M059J (cell line): Measurements from ENCODE around the gene ACOXL. TPM values are rescaled to one million over a fixed set of nuclear protein-coding genes. Genes with fewer than 3 reads are reported as not detected.
A peak's percentile ranks its signal among the peaks of the same experiment; 100 is the strongest.

ENCODE experiments used
- DNase-seq: peaks from one replicate; pipeline ENCODE4 v3.0.0-alpha.2; 2012; ENCODE audit warnings: low read depth
- total RNA-seq: library from RNA; depleted of rRNA; stranded (reverse); fragments of >200 nt; shearing (Covaris generic); gene quantifications from 2 replicates; pipeline ENCODE4 v1.2.3, GENCODE V29; 2014

Gene ACOXL
- total RNA-seq, 1 experiment from 2014 or later: not detected

DNA sequence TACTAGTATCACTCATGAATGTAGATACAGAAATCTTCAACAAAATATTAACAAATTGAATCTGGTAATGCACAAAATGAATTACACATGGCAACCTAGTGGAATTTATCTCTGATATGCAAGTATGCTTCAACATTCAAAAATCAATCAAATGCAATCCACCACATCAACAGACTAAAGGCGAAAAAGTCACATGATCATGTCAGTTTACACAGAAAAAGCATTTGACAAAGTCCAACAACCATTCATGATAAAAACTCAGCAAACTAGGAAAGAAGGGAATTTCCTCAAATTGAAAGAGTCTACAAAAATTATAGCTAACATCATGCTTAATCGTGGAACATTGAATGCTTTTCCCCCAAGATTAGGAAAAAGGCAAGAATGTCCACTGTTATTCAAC, 237.8 kb downstream of the ACOXL start:
- no peak for DNase-seq

DNA sequence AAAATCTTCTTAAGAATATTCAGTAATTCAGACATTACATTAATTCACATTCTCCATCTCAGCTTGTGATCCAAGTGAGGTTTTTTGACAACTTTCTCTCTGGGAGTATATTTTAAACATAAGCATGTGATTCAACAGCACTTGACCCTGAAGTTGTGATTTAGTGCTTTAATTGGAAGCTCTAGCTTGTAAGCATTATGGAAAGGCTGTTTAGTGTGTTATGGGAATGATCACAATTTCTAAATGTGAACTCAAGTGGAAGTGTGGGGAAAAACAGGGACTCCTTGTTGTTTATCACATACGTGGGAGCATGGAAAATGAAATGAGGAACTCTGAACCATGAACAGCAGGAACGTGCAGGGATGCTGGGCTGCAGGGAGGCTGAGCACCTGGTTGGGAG, 239.4 kb downstream of the ACOXL start:
- DNase-seq: no peak

DNA sequence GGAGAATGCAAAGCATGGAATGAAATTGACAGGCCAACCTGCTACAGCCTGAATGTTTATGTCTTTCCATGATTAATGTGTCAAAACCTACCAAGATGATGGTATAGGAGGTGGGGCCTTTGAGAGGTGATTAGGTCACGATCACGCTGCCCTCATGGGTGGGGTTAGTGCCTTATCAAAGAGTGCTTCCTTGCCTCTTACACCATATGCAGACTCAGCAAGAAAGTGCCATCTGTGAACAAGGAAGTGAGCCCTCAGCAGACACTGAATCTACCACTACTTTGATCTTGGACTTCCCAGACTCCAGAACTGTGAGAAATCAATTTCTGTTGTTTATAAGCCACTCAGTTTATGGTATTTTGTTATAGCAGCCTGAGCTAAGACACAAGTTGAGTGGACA, 240.9 kb downstream of the ACOXL start:
- DNase-seq: no peak

DNA sequence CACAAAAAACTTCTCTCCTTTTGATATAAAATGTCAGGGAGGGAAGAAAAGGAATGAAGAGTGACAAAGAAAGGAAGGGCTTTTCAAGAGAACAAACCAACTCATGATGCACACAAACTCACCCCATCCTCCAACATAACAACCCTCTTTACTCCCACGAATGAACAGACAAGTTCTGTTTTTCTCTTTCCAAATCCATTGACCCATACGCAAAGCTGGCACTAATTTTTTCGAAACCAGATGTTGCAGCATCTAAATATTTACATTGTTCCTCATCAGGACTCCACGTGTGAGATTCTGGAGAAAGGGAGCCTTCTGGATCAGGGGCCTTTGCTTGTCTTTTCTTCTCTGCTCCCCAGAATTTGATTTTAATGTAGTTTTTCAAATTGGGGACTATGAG, 245.0 kb downstream of the ACOXL start:
- DNase-seq: no peak

DNA sequence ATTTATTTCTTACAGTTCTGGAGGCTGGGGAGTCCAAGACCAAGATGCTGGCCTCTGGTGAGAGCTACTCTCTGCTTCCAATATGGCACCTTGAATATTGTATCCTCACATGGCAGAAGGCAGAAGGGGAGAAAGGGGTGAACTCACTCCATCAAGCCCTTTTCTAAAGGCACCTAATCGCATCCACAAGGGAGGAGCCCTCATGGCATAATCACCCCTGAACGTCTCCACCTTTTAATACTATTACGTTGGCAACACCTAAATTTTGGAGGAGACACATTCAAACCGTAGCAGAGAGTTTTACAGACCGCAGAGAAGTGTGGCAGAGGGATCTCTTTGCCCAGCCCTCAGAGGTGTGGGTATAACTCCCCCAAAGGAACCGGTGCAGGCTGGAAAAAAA, 245.8 kb downstream of the ACOXL start:
- no peak for DNase-seq

DNA sequence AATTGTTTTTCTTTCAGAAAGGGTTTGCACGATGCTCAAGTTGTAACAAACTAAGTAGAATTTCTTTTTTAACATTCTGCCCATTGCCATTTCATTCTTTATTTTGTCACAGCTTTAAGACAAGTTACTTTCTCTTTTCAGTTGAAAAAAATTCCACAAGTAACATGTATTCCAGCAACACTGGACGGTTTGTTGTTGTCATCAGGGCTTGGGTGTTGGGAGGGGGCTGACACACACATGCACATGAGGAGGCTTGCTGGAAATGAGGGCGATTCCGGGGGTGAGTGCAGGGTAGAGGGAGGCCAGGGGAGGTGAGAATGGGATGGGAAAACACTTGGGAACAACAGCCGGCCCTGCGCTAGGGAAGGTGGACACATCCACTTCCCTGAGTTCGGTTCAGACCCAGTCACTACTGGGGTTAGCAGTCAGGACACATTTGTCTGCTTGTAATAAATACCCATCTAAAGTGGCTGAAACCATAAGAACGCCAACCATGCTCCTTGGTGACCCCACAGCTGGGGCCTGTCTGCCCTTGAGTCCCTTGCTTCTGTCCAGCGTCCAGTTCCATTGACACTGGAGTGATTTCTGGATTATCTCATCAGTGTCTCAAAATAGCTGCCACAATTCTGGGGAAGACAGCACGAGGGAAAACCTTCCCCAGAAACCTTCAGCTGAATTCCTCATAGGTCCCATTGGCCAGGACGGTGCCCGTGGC, 246.5 kb downstream of the ACOXL start:
- DNase-seq: no peak

DNA sequence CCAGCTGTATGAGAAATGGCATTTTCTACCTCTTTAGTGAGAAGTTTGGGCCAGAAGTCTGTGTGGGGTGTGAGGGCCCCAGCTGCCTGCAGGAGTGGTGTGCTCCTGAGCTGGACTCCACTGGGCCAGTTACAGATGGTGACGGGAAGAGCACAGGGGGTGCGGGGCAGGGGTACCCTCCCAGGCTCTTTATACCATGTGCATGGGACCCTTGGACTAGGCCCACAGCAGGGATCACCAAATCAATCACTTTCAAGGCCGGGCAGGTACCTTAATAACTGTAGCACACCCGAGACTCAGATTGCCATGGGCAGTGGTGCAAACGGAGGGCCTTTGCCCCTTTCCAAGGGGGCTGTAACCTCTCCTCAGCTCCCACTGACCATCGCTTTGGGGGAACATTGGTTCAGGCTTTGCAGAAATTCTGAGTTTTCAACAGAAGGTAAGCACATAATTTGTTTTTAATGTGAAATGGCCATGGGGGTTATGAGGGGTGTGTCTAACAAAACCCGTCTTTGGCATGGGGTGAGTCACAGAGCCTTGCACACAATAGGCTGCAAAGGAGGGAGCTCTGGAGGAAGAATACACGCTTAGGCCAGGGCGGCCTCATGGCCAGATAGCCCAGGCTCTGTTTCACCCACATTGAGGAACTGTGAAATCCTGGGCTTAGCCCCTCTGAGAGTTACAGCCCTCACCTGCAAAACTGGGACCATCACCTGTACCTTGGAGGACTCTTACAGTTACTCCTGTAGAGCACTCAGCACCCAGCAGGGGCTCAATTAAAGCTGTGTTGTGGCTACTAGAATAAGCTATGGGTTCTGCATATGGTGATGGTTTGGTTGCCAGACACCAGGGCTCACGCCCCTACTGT, 247.3 kb downstream of the ACOXL start:
- peak; percentile 18 for DNase-seq

DNA sequence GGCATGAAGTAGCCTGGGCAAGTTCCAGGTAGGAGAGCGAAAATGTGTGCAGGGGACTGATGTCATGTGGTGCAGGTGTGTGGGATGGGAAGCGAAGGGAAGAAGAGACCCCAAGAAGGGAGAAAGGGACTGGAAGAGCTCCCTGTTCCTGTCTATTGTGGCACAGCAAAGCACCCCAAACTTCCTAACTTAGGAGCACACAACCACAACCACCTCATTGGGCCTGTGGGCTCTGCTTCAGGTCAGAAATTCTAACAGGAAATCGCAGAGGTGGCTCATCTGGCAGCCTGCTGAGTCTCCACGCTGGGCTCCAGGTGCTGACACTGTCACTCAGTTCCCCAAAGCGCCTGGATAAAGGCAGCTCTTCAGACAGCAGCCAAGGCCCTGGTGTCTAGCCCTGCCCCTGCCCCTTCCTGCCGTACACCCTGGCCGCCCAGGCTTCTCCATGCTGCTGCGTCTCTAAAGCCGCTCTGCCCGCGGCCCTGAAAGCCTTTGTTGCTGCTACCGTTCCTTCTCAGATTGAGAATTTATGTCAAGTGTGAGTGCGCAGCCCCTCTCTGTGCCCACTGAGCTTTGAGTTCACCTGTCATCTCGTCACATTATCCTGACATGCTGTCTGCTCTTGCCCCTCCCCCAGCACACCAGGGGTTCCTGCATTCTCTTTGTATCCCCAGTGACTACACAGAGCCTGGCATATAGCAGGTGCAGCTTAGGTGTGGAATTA, 248.1 kb downstream of the ACOXL start:
- DNase-seq: no peak

DNA sequence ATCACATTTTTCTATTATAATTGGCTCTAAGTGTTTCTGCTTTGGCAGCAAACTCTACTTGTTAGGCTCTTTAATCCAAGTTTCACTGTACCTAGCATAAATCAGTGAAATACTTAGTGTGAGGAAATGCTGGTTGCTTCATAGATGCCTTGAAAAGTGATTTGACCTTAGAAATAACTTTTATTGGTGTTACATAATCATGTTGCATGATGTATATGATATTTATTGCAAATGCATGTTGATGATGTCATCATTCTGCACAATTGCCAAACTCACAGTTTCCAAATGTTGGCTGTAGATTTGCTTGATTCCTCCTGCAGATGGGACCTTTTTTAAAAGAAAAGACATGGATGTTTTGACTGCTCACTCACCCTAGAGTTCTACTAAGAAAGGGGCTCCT, 250.8 kb downstream of the ACOXL start:
- DNase-seq: no peak

DNA sequence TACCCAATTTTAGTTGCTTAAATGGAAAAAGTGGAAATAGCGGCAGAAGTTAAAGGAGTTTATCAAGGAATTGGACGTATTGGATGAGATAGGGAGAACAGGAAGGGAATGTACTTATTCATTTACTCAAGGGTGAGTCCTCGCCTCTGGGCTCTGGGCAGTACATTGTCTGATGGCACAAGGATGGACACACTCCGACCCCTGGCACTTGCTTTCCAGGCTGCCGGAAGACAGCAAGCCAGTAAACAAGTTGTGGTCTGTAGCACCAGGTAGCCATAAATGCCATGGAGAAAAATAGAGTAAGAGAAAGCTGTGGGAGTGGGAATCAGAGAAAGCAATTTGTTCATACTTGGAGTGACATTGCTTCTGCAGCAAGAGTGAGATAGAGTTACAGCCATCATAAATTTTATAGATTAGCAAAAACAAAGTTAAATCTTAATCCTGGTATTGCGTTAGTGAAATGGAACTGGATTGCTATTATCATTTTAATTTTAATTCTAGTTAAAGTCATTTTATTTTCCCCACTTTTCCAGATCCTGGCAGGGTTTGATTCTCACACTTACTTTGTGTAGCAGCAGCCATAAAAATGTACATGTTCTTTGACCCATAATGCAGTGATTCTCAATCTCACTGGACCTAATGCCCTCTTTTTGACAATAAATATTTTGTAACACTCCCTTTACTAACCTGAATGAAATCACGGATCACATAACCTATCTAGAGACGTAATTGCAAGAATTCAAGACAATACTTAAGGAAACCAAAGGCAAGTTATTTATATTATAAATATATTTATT, 252.5 kb downstream of the ACOXL start:
- no peak for DNase-seq

DNA sequence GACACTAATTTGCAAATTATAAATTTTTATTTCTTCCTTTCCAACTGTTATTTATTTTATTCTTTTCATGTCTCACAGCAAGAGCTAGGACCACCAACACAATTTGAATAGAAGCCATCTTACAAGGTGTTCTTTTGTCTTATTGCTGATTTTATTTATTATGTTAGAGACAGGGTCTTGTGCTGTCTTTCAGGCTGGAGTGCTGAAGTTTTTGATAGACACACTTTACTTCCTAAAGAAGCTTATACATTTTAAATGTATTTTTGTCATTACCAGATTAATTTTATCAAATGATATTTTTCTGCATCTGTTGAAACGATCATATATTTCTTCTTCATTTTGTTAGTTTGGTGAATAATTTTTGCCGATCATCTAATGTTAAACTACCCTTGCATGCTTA, 258.1 kb downstream of the ACOXL start:
- no peak for DNase-seq

DNA sequence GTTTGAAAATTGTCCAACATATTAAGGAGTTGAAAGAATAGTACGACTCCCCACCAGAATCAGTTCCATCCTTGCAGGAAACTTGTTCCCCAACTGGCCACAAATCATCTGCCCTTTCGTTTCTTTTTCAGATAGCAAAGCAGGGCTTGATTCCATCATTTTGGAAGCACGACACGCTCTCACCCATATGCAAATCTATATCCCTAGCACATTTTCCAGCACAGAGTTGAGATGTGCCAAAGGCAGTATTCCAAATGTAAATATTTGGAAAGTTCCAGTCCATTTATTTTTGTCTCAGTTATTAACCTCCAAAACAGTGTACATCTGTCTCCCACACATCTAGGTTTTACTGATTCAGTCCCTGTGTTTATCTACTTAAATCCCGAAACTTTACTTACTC, 259.5 kb downstream of the ACOXL start:
- no peak for DNase-seq

DNA sequence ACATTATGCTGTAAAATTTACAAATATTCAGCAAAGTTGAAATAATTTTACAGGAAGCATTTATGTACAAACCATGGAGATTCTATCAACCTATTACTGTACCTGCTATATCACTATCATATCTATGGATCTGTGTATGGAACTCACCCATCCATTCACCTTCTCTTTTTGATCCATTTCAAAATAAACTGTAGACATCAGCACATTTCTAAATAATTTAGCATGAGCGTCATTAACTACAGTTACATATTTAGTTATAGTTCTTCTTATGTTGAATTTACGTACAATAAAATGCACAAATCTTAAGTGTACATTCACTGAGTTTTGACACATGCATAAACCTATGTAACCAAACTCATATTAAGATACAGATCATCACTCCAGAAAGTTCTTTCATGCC, 260.5 kb downstream of the ACOXL start:
- DNase-seq: no peak

DNA sequence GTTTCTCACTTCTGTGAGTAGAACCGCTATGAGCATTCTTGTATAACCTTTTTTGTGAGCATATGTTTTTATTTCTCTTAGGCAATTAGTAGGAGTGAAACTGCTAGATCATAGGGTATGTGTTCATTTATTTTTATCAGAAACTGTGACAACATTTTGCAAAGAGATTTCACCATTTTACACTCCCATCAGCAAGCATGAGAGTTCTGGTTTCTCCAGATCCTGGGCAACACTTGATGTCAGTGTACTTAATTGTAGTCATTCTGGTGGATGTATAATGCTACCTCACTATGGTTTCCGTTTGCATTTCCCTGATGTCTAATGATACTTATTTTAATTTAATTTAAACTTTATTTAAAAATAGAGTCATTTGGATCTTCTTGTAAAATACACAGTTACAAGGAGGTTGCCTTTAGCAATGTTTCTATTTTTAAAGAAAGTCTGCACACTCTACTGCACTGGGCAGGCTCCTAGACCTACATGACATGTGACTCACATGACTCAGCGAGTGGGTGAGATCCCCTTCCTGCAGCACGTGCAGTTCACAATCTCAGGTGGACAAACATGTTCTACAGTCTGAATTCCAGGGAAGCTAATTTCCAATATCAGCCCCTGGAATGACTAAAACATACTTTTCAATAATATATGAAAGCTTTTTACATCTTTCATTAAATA, 261.3 kb downstream of the ACOXL start:
- peak; percentile 14 for DNase-seq

DNA sequence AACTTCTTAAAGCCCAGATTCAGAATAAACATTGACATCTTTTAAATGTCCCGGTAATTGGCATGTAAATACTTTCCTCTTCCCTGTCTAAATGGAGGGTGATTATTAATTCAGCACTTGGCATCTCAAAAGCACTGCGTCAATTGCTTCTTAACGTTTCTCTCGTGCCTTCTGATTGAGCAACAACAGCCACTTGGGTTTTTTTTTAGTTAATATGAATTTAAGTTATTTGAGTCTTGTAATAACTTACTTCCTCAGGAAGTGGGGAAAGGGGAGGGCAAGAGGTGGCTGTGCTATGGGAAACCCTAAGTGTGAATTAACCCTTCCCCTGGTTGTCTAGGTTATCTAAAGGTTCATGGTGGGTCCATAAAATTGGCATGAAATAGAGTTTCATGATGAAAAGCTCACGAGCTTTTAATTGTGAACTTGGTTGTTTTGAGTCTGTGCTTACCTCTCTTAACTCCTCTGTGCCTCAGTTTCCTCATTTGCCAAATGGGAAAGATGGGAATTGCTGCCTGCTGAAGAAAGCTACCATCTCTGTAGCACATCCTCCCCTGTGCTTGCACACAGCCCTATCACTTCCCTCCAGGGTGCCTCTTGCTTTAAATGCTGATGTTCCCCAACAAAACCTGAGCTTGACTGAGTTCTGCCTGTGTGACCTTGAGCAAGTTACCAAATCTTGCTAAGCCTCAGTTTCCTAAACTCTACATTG, 262.0 kb downstream of the ACOXL start:
- DNase-seq: no peak

DNA sequence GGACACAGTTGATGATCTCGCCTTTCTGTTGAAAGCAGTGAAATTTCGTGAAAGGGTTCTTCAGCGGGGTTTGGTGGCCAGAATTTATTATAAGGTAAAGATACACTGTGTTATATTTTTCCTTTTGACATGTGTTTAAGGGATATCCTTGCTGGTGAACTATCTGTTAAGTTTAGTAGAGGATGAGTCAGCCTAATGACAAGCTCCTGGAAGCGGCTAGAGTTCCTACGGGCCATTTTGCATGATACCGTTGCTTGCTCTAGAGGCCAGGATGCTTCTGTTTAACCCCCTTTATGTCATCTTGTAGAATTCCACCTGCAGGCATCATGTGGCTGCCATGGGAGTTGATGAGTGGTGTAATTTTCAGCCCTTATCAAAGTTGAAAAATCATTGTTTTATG, 263.5 kb downstream of the ACOXL start:
- peak; percentile 5 for DNase-seq

DNA sequence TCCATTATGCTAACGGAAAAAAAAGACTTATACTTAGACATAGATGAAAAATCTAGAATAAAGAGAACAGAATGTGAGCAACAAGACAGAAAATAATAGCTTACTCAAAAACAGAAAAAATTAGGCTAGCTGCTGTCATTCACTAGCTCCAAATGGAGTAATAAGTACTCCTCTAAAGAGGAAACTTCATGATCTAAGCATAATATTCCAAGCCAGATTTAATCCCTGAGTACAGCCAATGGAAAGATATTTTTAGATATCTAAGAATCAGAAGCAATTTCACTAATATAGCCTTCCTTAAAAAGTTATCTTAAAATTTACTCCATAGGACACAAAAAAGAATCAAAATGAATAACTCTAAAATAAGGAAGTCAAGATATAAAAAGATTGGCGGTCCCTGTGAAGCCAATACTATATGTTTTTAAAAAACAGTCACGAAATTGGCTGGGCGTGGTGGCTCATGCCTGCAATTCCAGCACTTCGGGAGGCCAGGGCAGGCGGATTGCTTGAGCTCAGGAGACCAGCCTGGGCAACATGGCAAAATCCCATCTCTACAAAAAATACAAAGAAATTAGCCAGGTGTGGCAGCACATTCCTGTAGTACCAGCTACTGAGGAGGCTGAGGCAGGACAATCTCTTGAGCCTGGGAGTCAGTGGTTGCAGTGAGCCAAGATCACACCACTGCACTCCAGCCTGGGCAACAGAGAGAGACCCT, 265.1 kb downstream of the ACOXL start:
- DNase-seq: no peak

DNA sequence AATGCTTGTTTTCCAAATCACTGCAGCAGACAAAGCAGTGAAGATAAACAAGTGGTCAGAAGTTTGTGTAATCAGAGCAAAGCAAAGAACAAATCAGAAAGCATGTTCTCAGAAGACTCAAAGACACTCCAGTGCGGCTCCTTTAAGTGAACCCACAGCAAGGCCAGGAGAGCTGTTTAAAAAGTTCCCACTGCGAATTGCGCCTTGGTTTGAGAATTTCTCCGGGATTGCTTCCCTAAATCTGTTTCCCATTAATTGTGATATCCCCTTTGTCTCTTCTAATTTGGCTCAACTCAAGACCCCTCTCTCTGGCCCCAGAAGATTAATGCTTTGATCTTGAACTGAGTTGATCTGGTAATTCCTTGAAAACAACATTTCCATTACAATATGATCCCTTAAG, 265.9 kb downstream of the ACOXL start:
- no peak for DNase-seq

DNA sequence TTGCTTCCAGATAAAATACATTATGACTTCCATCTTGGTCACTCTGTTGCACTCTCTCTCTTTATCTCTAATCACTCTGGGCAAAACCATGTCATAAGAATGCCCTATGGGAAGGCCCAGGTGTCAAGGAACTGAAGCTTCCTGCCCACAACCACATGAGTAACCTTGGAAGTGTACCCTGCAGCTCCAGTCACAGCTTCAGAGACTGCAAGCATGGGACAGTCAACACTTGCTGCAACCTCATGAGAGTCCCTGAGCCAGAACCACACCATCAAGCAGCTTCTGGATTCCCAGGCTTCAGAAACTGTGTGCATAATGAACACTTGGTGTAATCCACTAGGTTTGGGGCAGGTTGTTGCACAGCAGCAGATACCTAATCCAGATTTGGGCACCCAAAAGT, 267.3 kb downstream of the ACOXL start:
- DNase-seq: no peak

DNA sequence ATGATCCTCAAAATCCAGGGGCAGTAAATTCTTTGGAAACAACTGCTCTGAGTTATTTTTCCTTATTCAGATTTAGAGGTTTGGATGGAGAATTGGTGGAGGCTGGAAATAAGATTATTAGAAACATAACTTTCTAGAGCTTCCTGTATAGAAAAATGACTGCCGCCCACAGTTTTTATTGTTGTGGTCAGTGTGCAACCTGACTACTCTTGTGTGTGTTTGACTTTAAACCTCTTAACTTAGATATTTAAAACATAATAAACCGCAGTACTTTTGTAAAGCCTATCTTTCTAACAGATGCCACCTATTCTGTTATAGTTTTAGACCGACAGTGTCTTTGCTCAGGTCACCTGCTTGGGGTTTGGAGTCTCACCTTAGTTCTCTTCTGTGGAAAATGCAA, 272.9 kb downstream of the ACOXL start:
- no peak for DNase-seq
